Parathyroid adenoma (tissue), 2 donors: ENCODE data around the gene USP3.

ENCODE experiments used
- H2AFZ ChIP-seq: fragments of 300-600 bp; sonication (generic); one replicate; pipeline ENCODE4 v1.7.0; 2017; ENCODE audit warnings: antibody characterized with exemption, mild to moderate bottlenecking
- H3K27ac ChIP-seq: fragments of 300-600 bp; sonication (generic); one replicate; pipeline ENCODE4 v1.7.0; 2017
- H3K27me3 ChIP-seq: fragments of 300-600 bp; sonication (generic); one replicate; pipeline ENCODE4 v1.7.0; 2017; ENCODE audit warnings: low read length; ENCODE audit not compliant: control insufficient read depth, insufficient read depth
- H3K36me3 ChIP-seq: fragments of 300-600 bp; sonication (generic); one replicate; pipeline ENCODE4 v1.7.0; 2017; ENCODE audit warnings: low read length; ENCODE audit not compliant: control insufficient read depth, insufficient read depth
- H3K4me1 ChIP-seq: fragments of 300-600 bp; sonication (generic); one replicate; pipeline ENCODE4 v1.7.0; 2017; ENCODE audit warnings: control low read depth
- H3K4me2 ChIP-seq: fragments of 300-600 bp; sonication (generic); one replicate; pipeline ENCODE4 v1.7.0; 2017; ENCODE audit warnings: low read length
- H3K4me3 ChIP-seq: fragments of 300-600 bp; sonication (generic); one replicate; pipeline ENCODE4 v1.7.0; 2017; ENCODE audit warnings: low read depth, low read length
- H3K79me2 ChIP-seq: fragments of 300-600 bp; sonication (generic); one replicate; pipeline ENCODE4 v1.7.0; 2017; ENCODE audit warnings: control low read depth
- H3K9ac ChIP-seq: fragments of 300-600 bp; sonication (generic); one replicate; pipeline ENCODE4 v1.7.0; 2017; ENCODE audit warnings: mild to moderate bottlenecking
- H3K9me3 ChIP-seq: fragments of 300-600 bp; sonication (generic); one replicate; pipeline ENCODE4 v1.7.0; 2017; ENCODE audit warnings: low read length; ENCODE audit not compliant: control insufficient read depth
- TF ChIP-seq, protein P1 (sequence below): fragments of 300-600 bp; sonication (generic); IDR thresholded peaks from one replicate; pipeline ENCODE4 v1.7.0; 2017; ENCODE audit warnings: antibody characterized with exemption, mild to moderate bottlenecking
- donor health status: primary hyperparathyroidism.

The USP3 gene

DNA sequence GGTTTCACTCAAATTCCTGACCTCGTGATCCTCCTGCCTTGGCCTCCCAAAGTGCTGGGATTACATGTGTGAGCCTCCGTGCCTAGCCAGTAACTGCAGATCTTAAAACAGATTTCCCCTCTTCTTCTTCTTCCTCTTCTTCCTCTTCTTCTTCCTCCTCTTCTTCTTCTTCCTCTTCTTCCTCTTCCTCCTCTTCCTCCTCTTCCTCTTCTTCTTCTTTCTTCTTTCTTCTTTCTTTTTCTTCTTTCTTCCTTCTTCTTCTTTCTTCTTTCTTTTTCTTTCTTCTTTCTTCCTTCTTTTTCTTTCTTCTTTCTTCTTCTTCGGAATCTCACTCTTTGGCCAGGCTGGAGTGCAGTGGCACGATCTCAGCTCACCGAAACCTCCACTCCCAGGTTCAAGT lies 7.8 kb downstream of the USP3 start:
- Histone ChIP-seq H3K79me2 (peaks cover 5% of the 10 kb centered on the region), H3K9me3 (no peaks in the 10 kb centered on the region), H3K4me3 (no peak overlapping the region), H3K4me1 (peaks cover 2% of the 10 kb centered on the region), H3K27me3 (no peaks in the 10 kb centered on the region), H3K27ac (no peak overlapping the region), H3K4me2 (no peak overlapping the region), H3K36me3 (no peaks in the 10 kb centered on the region), H2AFZ (no peak overlapping the region), H3K9ac (no peak overlapping the region)
- TF ChIP-seq, protein P1, sequence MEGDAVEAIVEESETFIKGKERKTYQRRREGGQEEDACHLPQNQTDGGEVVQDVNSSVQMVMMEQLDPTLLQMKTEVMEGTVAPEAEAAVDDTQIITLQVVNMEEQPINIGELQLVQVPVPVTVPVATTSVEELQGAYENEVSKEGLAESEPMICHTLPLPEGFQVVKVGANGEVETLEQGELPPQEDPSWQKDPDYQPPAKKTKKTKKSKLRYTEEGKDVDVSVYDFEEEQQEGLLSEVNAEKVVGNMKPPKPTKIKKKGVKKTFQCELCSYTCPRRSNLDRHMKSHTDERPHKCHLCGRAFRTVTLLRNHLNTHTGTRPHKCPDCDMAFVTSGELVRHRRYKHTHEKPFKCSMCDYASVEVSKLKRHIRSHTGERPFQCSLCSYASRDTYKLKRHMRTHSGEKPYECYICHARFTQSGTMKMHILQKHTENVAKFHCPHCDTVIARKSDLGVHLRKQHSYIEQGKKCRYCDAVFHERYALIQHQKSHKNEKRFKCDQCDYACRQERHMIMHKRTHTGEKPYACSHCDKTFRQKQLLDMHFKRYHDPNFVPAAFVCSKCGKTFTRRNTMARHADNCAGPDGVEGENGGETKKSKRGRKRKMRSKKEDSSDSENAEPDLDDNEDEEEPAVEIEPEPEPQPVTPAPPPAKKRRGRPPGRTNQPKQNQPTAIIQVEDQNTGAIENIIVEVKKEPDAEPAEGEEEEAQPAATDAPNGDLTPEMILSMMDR = no peak

DNA sequence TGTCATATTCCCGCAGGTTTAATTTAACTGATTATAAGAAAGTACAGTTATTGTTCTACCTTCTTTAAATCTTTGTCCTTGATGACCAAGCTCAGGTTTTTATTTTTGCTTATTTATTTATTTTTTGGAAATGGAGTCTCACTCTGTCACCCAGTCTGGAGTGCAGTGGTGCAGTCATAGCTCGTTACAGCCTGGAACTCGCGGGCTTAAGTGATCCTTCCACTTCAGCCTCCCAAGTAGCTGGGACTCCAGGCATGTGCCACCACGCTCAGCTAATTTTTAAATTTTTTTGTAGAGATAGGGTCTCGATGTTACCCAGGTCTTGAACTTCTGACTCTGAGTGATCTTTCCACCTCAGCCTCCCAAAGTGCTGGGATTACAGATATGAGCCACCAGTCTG lies 8.9 kb downstream of the USP3 start:
- no peak overlapping the region for H3K4me3 ChIP-seq
- TF ChIP-seq, protein P1 = no peak
- peaks cover 10% of the 10 kb centered on the region for H3K79me2 ChIP-seq
- no peak overlapping the region for H3K9ac ChIP-seq
- H3K36me3 ChIP-seq = no peaks in the 10 kb centered on the region
- H2AFZ ChIP-seq = no peak overlapping the region
- H3K9me3 ChIP-seq = no peaks in the 10 kb centered on the region
- H3K27ac ChIP-seq = no peak overlapping the region
- H3K27me3 ChIP-seq = no peaks in the 10 kb centered on the region
- H3K4me1 ChIP-seq = peaks cover 2% of the 10 kb centered on the region
- no peak overlapping the region for H3K4me2 ChIP-seq

DNA sequence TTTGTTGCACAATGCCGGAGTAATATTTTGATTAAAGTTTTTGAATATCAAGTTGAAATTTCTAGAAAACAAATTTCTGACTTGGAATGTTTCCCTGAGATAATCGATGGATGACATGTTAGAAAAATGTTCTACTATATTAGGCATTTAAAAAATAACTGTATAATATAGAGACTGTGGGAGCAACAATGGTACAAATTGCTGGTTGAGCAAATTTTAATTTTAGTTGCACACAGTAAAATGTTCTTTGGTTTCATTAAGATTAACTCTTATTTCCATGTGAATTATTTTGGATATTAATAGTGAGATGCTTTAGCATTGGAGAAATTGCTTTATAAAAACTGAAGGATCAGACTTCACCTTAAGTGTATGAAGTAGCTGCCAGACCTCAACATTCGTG lies 9.3 kb downstream of the USP3 start:
- no peak overlapping the region for H3K4me2 ChIP-seq
- H3K4me3 ChIP-seq = no peak overlapping the region
- no peaks in the 10 kb centered on the region for H3K9me3 ChIP-seq
- peaks cover 11% of the 10 kb centered on the region for H3K79me2 ChIP-seq
- H3K27ac ChIP-seq = no peak overlapping the region
- peaks cover 2% of the 10 kb centered on the region for H3K4me1 ChIP-seq
- H3K27me3 ChIP-seq = no peaks in the 10 kb centered on the region
- TF ChIP-seq, protein P1 = no peak
- no peak overlapping the region for H3K9ac ChIP-seq
- H2AFZ ChIP-seq = no peak overlapping the region
- no peaks in the 10 kb centered on the region for H3K36me3 ChIP-seq

DNA sequence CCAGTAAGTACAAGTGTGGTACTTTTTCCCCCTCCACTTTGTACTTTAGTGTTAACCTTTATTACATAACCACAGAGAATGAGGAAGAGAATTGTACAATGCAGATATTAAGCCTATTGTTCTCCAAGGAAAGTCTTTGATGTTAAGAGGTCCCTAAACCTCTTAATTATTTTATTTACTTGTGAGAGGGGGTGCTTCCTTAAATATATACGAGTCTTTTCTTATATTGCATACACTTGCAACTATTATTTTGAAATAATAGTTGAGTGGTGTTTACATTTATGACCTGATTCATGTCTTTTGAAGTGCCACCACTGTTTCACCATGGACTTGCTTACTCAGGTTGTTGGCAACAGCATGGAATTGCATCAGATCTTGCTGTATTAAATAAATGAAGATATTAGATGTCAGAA lies 10.1 kb downstream of the USP3 start:
- H3K9ac ChIP-seq = no peak overlapping the region
- H3K4me1 ChIP-seq = peaks cover 2% of the 10 kb centered on the region
- no peaks in the 10 kb centered on the region for H3K36me3 ChIP-seq
- no peak overlapping the region for H3K4me3 ChIP-seq
- no peak overlapping the region for H2AFZ ChIP-seq
- H3K79me2 ChIP-seq = peaks cover 16% of the 10 kb centered on the region
- no peaks in the 10 kb centered on the region for H3K9me3 ChIP-seq
- no peak overlapping the region for H3K27ac ChIP-seq
- TF ChIP-seq, protein P1 = no peak
- no peaks in the 10 kb centered on the region for H3K27me3 ChIP-seq
- H3K4me2 ChIP-seq = no peak overlapping the region

DNA sequence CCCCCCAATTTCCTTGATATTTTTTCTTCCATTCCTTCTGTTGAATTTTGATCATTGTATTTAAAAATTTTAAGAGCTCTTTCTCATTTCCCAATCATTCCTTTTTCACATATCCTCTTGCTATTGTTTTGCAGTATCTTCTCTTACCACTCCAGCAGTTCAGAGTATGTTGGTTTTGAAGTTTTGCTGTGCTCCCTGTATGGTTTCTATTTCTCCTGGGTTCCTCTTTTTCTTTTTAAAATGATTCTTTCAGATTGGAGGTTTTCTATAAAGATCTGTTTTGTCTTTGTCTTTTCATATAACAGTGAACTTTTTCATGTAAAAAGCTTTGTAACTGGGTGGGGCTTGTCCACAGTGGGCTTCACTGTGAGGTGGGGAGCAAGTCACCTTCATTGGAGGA lies 12.8 kb downstream of the USP3 start:
- Histone ChIP-seq H3K9ac (no peak overlapping the region), H3K4me1 (peaks cover 5% of the 10 kb centered on the region), H3K27ac (no peak overlapping the region), H3K9me3 (no peaks in the 10 kb centered on the region), H3K79me2 (peaks cover 19% of the 10 kb centered on the region), H3K36me3 (no peaks in the 10 kb centered on the region), H3K4me2 (no peak overlapping the region), H3K27me3 (no peaks in the 10 kb centered on the region), H3K4me3 (no peak overlapping the region), H2AFZ (no peak overlapping the region)
- TF ChIP-seq, protein P1 = no peak
